GM21576 (cell line): ENCODE data around the gene SSMEM1.
"Not testable (repeated sequence)": the region's sequence is repeated elsewhere in the genome, so short reads cannot be mapped to it uniquely, and the experiment has no call there.

Experiments
- ATAC-seq: cut with Tn5 transposase; IDR thresholded peaks from one replicate; pipeline ENCODE4 v1.9.1; 2021; ENCODE audit warnings: mild to moderate bottlenecking, moderate library complexity; ENCODE audit not compliant: unreplicated experiment

The SSMEM1 gene

GRCh38 chr7:130210181-130210935, 2.7 kb downstream of the SSMEM1 start:
- no peak for ATAC-seq

- ATAC-seq, result no peak
Observed at GRCh38 chr7:130213828-130214227, 6.2 kb downstream of the SSMEM1 start.

- ATAC-seq, result no peak
Observed at GRCh38 chr7:130216025-130216424, 8.4 kb downstream of the SSMEM1 start.

- no peak for ATAC-seq
Observed at GRCh38 chr7:130216750-130217149, 9.1 kb downstream of the SSMEM1 start.

- no peak for ATAC-seq
Observed at GRCh38 chr7:130218806-130219620, 11.4 kb downstream of the SSMEM1 start.

- ATAC-seq, result no peak
Observed at GRCh38 chr7:130219871-130220270, 12.2 kb downstream of the SSMEM1 start.

- no peak for ATAC-seq
Observed at GRCh38 chr7:130221746-130222145, 14.1 kb downstream of the SSMEM1 start.

GRCh38 chr7:130223646-130224045, 16.0 kb downstream of the SSMEM1 start:
- no peak for ATAC-seq

GRCh38 chr7:130224210-130224609, 16.6 kb downstream of the SSMEM1 start:
- no peak for ATAC-seq

- ATAC-seq, result not testable (repeated sequence)
Observed at GRCh38 chr7:130224923-130225322, 17.3 kb downstream of the SSMEM1 start.

GRCh38 chr7:130226333-130226732, 18.7 kb downstream of the SSMEM1 start:
- no peak for ATAC-seq

- ATAC-seq, result no peak
Observed at GRCh38 chr7:130227883-130228575, 20.4 kb downstream of the SSMEM1 start.

GRCh38 chr7:130228840-130229502, 21.3 kb downstream of the SSMEM1 start:
- ATAC-seq, result no peak

- not testable (repeated sequence) for ATAC-seq
Observed at GRCh38 chr7:130229981-130230380, 22.3 kb downstream of the SSMEM1 start.

- no peak for ATAC-seq
Observed at GRCh38 chr7:130231792-130232191, 24.1 kb downstream of the SSMEM1 start.

GRCh38 chr7:130232209-130232608, 24.5 kb downstream of the SSMEM1 start:
- no peak for ATAC-seq

- ATAC-seq, result no peak
Observed at GRCh38 chr7:130234078-130234477, 26.4 kb downstream of the SSMEM1 start.

- not testable (repeated sequence) for ATAC-seq
Observed at GRCh38 chr7:130236361-130236760, 28.7 kb downstream of the SSMEM1 start.

- ATAC-seq, result no peak
Observed at GRCh38 chr7:130240240-130240639, 32.6 kb downstream of the SSMEM1 start.

GRCh38 chr7:130242198-130243014, 34.7 kb downstream of the SSMEM1 start:
- ATAC-seq, result no peak
